BJ (cell line): Measurements from ENCODE around the gene TNFRSF1B. TPM values are rescaled to one million over a fixed set of nuclear protein-coding genes. Genes with fewer than 3 reads are reported as not detected.

Source experiments
- CTCF ChIA-PET: fragments of 350-600 bp; formaldehyde crosslinking; extraction: SDS; loops from one replicate; lab custom pipeline; 2021; ENCODE audit warnings: antibody characterized with exemption, inconsistent platforms; lab: Yijun Ruan, JAX
- POLR2A ChIA-PET: fragments of 300-600 bp; sonication (Branson Sonifier 250); formaldehyde crosslinking; extraction: SDS; loops from one replicate; lab custom pipeline; 2021; ENCODE audit warnings: antibody characterized with exemption; lab: Charles Lee
- DNase-seq: peaks from one replicate; pipeline ENCODE4 v3.0.0-alpha.2; 2011; ENCODE audit warnings: low read depth
- H3K27me3 ChIP-seq: 2 replicates; pipeline ENCODE4 v1.6.0; 2011; ENCODE audit warnings: low read length; ENCODE audit not compliant: control insufficient read depth, insufficient read depth
- H3K36me3 ChIP-seq: 2 replicates; pipeline ENCODE4 v1.5.1; 2011; ENCODE audit warnings: low read length; ENCODE audit not compliant: control insufficient read depth, insufficient read depth
- H3K4me3 ChIP-seq: 2 replicates; pipeline ENCODE4 v1.5.1; 2011; ENCODE audit warnings: low read depth, mild to moderate bottlenecking, control low read depth, low read length
- polyA plus RNA-seq: library from polyadenylated mRNA; depleted of rRNA; stranded (reverse); fragments of >200 nt; gene quantifications from 2 replicates; pipeline ENCODE4 v1.2.3, GENCODE V29; 2011
- TF ChIP-seq, protein P1 (sequence below): IDR thresholded peaks from 2 replicates; pipeline ENCODE4 v1.5.1; 2011; ENCODE audit warnings: low read depth, mild to moderate bottlenecking, control low read depth, inconsistent platforms, low read length, moderate library complexity; ENCODE audit not compliant: insufficient read depth

TNFRSF1B gene
- polyA plus RNA-seq, 1 experiment: 0.60 TPM

DNA sequence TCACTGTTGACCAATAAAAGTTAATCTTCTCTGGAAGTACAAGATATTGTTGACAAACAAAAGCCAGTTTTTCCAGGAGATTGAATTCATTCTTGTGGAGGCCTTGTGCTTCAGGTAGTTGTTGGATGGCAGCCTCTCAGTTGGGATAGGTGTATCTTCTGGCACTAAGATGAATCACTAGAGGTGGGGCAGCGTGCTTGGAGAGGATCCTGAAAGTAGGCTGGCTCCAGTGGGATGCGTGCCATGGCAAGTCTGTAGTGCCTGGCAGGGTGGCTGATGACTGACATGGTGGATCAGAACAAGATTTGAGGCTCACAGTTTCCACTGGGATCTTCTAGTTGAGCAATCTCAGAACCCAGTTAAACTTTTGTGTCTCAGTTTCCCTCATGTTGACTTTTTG is 65.4 kb downstream of the TNFRSF1B start:
- CTCF ChIA-PET: interaction anchor here (1.9 kb wide), 1 partner anchor 43 kb away, joined by 5 read pairs; no protein-coding TSS in a partner anchor
- DNase-seq: no peak
- Histone ChIP-seq H3K4me3 (no peak overlapping the region), H3K27me3 (no peaks in the 10 kb centered on the region), H3K36me3 (peaks cover 6% of the 10 kb centered on the region; the same call in 1 of the 2 replicates)
- POLR2A ChIA-PET: no interaction called here
- TF ChIP-seq, protein P1, sequence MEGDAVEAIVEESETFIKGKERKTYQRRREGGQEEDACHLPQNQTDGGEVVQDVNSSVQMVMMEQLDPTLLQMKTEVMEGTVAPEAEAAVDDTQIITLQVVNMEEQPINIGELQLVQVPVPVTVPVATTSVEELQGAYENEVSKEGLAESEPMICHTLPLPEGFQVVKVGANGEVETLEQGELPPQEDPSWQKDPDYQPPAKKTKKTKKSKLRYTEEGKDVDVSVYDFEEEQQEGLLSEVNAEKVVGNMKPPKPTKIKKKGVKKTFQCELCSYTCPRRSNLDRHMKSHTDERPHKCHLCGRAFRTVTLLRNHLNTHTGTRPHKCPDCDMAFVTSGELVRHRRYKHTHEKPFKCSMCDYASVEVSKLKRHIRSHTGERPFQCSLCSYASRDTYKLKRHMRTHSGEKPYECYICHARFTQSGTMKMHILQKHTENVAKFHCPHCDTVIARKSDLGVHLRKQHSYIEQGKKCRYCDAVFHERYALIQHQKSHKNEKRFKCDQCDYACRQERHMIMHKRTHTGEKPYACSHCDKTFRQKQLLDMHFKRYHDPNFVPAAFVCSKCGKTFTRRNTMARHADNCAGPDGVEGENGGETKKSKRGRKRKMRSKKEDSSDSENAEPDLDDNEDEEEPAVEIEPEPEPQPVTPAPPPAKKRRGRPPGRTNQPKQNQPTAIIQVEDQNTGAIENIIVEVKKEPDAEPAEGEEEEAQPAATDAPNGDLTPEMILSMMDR: no peak

DNA sequence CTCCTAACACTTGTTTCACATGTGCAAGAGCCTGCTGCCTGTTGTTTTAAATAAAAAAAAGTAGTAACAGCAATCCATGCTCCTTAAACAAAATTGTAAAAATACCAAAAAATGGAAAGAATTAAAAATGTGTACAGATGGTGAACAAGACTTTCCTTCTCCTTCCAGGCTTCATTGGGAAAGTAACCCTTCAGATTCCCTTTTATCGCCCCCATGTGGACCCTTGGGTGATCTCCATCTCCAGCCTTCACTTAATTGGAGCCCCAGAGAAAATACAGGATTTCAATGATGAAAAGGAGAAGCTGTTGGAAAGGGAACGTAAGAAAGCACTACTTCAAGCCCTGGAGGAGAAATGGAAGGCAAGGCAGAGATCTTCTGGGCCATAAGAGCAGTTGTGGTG is 77.3 kb downstream of the TNFRSF1B start:
- peaks cover 10% of the 10 kb centered on the region for H3K36me3 ChIP-seq
- H3K4me3 ChIP-seq: no peak overlapping the region
- no peak for DNase-seq
- ChIA-PET POLR2A (no interaction called here), CTCF (interaction anchor here (0.6 to 1.7 kb wide), 4 partner anchors 13 to 119 kb away, joined by 3 to 4 read pairs (median 3); no protein-coding TSS in a partner anchor)
- H3K27me3 ChIP-seq: no peaks in the 10 kb centered on the region
- TF ChIP-seq, protein P1: peak; percentile 35; the same call in 1 of the 2 replicates

DNA sequence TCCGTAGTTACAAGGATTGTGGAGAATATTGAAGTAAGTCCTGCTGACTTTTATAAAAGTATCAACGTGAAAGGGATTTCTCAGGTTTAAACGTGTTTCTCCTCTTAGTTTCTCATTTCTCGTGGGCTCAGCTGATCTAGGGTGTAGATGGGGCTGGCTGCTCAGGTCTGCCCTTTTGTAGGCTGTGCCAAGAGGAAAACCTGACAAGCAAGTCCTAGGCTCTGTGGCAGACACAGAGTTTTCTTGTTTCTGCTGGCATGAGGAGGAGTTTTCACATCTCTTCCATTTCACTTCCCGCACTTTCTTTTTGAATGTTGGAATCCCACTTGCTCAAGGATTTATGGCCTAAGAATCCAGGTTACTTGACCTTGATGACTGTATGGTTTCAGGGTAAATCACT is 77.8 kb downstream of the TNFRSF1B start:
- no peak overlapping the region for H3K4me3 ChIP-seq
- no peak for DNase-seq
- peaks cover 11% of the 10 kb centered on the region for H3K36me3 ChIP-seq
- ChIA-PET POLR2A (no interaction called here), CTCF (interaction anchor here (0.7 to 1.7 kb wide), 3 partner anchors 13 to 120 kb away, joined by 3 to 4 read pairs (median 3); no protein-coding TSS in a partner anchor)
- TF ChIP-seq, protein P1: no peak
- H3K27me3 ChIP-seq: no peaks in the 10 kb centered on the region

DNA sequence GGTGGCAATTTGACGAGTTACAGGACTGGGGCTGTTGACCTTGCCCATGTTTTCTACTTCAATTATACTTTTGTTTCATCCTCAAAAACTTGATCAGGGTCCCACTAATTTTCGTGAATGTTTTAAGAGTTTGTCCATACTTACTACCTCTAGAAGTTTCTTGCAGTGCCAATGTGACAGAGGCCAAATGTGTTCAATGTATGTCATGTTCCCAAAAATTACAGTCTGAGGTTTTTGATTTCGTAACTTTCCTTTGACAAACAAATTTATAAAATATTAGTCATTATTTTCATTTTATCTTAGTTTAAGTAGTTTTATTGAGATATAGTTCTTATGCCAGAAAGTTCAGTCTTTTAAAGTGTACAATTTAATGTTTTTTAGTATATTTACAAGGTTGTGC is 78.3 kb downstream of the TNFRSF1B start:
- TF ChIP-seq, protein P1: no peak
- H3K4me3 ChIP-seq: no peak overlapping the region
- POLR2A ChIA-PET: no interaction called here
- H3K27me3 ChIP-seq: no peaks in the 10 kb centered on the region
- peaks cover 13% of the 10 kb centered on the region for H3K36me3 ChIP-seq
- no peak for DNase-seq
- CTCF ChIA-PET: interaction anchor here (0.7 kb wide), 1 partner anchor 11 kb away, joined by 3 read pairs; no protein-coding TSS in a partner anchor

DNA sequence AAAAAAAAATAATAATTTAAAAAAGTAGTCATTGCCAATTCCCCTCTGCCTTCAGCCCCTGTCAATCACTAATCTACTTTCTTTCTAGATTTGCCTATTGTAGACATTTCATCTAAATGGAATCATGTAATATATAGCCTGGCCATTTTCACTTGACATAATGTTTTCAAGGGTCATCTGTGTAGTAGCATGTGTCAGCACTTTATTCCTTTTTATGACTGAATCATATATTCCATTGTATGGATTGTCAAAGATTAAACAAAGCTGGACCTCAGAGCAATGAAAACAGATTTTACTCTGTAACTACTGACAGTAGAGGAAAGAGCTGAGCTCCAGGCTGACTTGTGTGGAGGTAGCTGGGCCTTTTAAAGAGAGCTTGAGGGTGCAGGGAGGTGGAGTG is 78.9 kb downstream of the TNFRSF1B start:
- Histone ChIP-seq H3K4me3 (no peak overlapping the region), H3K36me3 (peaks cover 13% of the 10 kb centered on the region), H3K27me3 (no peaks in the 10 kb centered on the region)
- TF ChIP-seq, protein P1: no peak
- ChIA-PET CTCF (interaction anchor here (0.7 kb wide), 1 partner anchor 11 kb away, joined by 3 read pairs; no protein-coding TSS in a partner anchor), POLR2A (no interaction called here)
- no peak for DNase-seq
